ENCODE measurements around the gene MAFF. TPM values are rescaled to one million over a fixed set of nuclear protein-coding genes. Genes with fewer than 3 reads are reported as not detected.

MAFF gene
- total and polyA plus RNA-seq, 9 of the 15 experiments (the other 6 are each of a cell fraction or from before 2014, with no cell fraction given), result 0.51 to 8.0 (median 5.4) TPM

DNA sequence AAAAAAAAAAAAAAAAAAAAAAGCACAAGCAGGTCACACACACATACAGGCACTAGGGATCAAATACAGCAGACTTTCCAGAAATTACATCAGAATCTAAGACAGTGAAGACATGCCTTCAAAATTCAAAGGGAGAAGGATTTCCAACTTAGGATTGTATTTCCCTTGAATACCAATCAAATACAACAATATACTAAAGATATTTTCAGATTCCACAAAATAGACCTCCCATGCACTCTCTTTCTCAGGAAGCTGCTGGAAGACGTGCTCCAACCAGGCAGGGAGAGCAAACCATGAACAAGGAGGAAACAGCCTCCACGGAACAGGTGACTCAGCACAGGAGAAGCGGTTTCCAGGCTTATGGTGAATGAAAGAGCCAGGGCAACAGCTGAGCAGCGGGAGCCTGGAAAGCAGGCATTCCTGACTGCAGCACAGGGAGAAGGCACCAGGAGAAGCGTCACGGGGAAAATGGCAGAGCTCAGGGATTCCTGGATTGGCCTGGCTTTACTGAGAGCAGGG is 39.0 kb downstream of the MAFF start:
- peak; percentile 84 for ATAC-seq
- H3K79me2 ChIP-seq (ENCODE audit: control insufficient read depth, insufficient read depth, low read length), result no peaks in the 10 kb centered on the region
- no peaks in the 10 kb centered on the region for H3K9me1 ChIP-seq (ENCODE audit: control insufficient read depth, insufficient read depth, low read length)
- no peak overlapping the region for H3K4me3 ChIP-seq
- WGBS (ENCODE audit: insufficient coverage, low coverage, missing lambda C conversion rate), result 16% methylated on average over 6 of the region's 6 CpGs
- no peaks in the 10 kb centered on the region for H3K9me3 ChIP-seq (replicated peaks; ENCODE audit: control insufficient read depth, insufficient read depth, low read depth, low read length)
- H3K9ac ChIP-seq (ENCODE audit: insufficient read depth in 1 of 2, low read depth in 2 of 2, low read length in 2 of 2), result peak overlapping the region; percentile 61 to 79; a peak in 3 of 4 replicates
- peak; percentile 22 to 43 (median 28) for DNase-seq (ENCODE audit: extremely low read depth in 1 of 4, low spot score in 3 of 4)
- H3K4me1 ChIP-seq (replicated peaks in 1 of 2; ENCODE audit: control insufficient read depth in 2 of 2, insufficient read depth in 2 of 2, low read length in 2 of 2), result peaks cover 3 to 10% of the 10 kb centered on the region in 2 experiments; a peak in 3 of 5 replicates
- H3K27ac ChIP-seq (ENCODE audit: extremely low read depth, low read depth, low read length), result peak overlapping the region; percentile 77
- no TSS peak for BruUV-seq (replicated peaks)
- H3K4me2 ChIP-seq (ENCODE audit: insufficient read depth, low read length), result peak overlapping the region; percentile 27; the same call in 1 of the 2 replicates
- in situ Hi-C loops (cut with MboI) (no loop called here), intact Hi-C loops (cut with micrococcal nuclease) (no loop called here)
- peak; percentile 78 for FAIRE-seq
- no peaks in the 10 kb centered on the region for H4K20me1 ChIP-seq (replicated peaks; ENCODE audit: control insufficient read depth, insufficient read depth, low read length)
- no peaks in the 10 kb centered on the region for H3K27me3 ChIP-seq (ENCODE audit: control insufficient read depth in 2 of 2, insufficient read depth in 2 of 2, low read length in 2 of 2)
- no peak overlapping the region for H2AFZ ChIP-seq (ENCODE audit: low read depth, low read length)
- POLR2A ChIA-PET, result interaction anchor here (0.7 kb wide), 1 partner anchor 37 kb away, joined by 3 read pairs; no protein-coding TSS in a partner anchor
- CTCF ChIA-PET (ENCODE audit: low intra/inter-chr PET ratio), result no interaction called here
- H3K36me3 ChIP-seq (ENCODE audit: control insufficient read depth, insufficient read depth, low read length), result peaks cover 11% of the 10 kb centered on the region; the same call in 2 of the 3 replicates
- TF ChIP-seq, protein P1, sequence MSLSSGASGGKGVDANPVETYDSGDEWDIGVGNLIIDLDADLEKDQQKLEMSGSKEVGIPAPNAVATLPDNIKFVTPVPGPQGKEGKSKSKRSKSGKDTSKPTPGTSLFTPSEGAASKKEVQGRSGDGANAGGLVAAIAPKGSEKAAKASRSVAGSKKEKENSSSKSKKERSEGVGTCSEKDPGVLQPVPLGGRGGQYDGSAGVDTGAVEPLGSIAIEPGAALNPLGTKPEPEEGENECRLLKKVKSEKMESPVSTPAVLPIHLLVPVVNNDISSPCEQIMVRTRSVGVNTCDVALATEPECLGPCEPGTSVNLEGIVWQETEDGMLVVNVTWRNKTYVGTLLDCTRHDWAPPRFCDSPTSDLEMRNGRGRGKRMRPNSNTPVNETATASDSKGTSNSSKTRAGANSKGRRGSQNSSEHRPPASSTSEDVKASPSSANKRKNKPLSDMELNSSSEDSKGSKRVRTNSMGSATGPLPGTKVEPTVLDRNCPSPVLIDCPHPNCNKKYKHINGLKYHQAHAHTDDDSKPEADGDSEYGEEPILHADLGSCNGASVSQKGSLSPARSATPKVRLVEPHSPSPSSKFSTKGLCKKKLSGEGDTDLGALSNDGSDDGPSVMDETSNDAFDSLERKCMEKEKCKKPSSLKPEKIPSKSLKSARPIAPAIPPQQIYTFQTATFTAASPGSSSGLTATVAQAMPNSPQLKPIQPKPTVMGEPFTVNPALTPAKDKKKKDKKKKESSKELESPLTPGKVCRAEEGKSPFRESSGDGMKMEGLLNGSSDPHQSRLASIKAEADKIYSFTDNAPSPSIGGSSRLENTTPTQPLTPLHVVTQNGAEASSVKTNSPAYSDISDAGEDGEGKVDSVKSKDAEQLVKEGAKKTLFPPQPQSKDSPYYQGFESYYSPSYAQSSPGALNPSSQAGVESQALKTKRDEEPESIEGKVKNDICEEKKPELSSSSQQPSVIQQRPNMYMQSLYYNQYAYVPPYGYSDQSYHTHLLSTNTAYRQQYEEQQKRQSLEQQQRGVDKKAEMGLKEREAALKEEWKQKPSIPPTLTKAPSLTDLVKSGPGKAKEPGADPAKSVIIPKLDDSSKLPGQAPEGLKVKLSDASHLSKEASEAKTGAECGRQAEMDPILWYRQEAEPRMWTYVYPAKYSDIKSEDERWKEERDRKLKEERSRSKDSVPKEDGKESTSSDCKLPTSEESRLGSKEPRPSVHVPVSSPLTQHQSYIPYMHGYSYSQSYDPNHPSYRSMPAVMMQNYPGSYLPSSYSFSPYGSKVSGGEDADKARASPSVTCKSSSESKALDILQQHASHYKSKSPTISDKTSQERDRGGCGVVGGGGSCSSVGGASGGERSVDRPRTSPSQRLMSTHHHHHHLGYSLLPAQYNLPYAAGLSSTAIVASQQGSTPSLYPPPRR (CRISPR knock-in tag; IDR thresholded peaks at IDR 0.05; ENCODE audit: borderline replicate concordance), result no peak
- TF ChIP-seq NFYB (IDR thresholded peaks at IDR 0.05; ENCODE audit: extremely low read depth, insufficient read length), result no peak
- peak; percentile 70; the same call in 1 of the 2 replicates for TF ChIP-seq CEBPG (CRISPR knock-in tag; IDR thresholded peaks at IDR 0.05)
- peak; percentile 44 to 79; a peak in 3 of 4 replicates for TF ChIP-seq CEBPG (tag; conservative IDR thresholded peaks at IDR 0.05 in 1 of 2, IDR thresholded peaks at IDR 0.05 in 1 of 2)
- no peak for TF ChIP-seq HLTF (IDR thresholded peaks at IDR 0.05)
- no peak for TF ChIP-seq SMAD1 (IDR thresholded peaks at IDR 0.05; ENCODE audit: low read depth, low read length, partially characterized antibody)
- no peak for TF ChIP-seq ZNF282 (CRISPR knock-in tag; IDR thresholded peaks at IDR 0.05)
- TF ChIP-seq, protein P2, sequence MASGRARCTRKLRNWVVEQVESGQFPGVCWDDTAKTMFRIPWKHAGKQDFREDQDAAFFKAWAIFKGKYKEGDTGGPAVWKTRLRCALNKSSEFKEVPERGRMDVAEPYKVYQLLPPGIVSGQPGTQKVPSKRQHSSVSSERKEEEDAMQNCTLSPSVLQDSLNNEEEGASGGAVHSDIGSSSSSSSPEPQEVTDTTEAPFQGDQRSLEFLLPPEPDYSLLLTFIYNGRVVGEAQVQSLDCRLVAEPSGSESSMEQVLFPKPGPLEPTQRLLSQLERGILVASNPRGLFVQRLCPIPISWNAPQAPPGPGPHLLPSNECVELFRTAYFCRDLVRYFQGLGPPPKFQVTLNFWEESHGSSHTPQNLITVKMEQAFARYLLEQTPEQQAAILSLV (tag; IDR thresholded peaks at IDR 0.05), result no peak
- peak; percentile 30; the same call in 1 of the 2 replicates for TF ChIP-seq MAFF (IDR thresholded peaks at IDR 0.05; ENCODE audit: low read length)
